Skeletal muscle cell (primary cell): ENCODE measurements around the gene UNC80.

ENCODE experiments used
- DNase-seq: peaks from one replicate; pipeline ENCODE4 v3.0.0-alpha.2; 2010; ENCODE audit warnings: low read depth
- H3K4me3 ChIP-seq: 2 replicates; pipeline ENCODE4 v1.5.1; 2011; ENCODE audit warnings: low read depth, mild to moderate bottlenecking, control low read depth, low read length, moderate library complexity

UNC80 gene

DNA sequence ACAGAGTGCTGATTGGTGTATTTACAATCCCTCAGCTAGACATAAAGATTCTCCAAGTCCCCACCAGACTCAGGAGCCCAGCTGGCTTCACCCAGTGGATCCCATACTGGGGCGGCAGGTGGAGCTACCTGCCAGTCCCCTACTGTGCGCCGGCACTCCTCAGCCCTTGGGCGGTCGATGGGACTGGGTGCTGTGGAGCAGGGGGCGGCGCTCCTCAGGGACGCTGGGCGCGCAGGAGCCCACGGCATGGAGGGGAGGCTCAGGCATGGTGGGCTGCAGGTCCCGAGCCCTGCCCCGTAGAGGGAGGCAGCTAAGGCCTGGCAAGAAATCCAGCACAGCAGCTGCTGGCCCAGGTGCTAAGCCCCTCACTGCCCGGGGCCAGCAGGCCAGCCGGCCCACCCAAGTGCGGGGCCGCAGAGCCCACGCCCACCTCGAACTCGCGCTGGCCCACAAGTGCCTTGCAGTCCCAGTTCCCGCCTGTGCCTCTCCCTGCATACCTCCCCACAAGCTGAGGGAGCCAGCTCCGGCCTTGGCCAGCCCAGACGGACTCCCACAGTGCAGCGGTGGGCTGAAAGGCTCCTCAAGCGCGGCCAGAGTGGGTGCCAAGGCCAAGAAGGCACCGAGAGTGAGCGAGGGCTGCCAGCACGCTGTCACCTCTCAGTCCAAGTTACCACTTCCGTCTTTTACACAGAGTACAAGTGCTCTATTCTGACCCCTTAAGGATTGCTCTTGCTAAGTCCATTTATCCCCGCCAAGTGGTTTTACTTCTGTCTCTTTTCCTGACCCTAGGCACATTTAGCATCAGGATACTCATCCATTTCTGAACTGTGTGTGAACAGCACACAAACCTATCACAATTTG lies 229.1 kb downstream of the UNC80 start:
- H3K4me3 ChIP-seq, result no peak overlapping the region
- no peak for DNase-seq

DNA sequence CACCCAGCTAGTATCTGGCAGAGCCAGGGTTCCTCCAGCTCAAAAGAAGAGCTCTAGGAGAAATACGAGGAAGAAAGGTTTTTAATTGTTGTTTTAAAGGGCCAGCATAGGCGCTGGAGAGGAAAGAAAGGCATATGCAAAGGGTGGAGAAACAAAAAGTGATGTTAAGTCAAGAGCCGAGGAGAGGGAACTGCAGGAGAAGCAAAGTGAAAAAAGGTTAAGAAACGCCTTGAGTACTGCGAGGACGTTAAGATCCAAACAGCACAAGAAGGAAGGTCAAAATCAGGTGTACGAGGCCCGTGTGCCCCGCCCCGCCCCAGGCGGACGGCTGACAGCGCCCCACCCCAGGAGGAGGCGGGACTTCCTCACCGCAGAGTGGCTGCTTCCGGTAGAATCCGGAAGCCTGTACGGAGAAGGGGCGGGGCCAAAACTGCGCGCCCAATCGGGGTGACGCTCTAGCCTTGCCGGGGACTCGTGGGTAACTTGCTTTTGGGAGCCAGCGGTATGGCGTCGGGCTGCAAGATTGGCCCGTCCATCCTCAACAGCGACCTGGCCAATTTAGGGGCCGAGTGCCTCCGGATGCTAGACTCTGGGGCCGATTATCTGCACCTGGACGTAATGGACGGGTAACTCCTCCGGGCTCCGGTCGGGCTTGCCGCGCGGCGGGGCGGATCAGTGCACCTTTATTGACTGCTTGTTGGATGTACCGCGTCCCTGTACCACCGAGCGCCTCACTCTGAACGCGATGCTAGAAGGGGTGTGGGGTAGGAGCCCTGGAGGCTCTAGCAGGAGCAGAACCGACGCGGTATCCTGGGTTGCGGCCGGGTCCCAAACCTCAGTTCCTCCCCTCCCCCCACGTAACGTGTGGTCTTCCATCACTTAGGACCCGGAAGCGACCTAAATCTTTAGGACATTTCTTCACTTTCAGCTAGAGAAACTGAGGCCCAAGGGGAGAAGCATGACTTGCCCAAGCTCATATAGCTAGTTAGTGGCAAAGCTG lies 230.8 kb downstream of the UNC80 start, which contains the start of gene RPE:
Gene RPE (plus strand): TSS at position 481 of the 1,000 bp plus-strand sequence. CDS start 24 bp downstream, at position 505.
- peak; percentile 76 for DNase-seq
- H3K4me3 ChIP-seq, result peak within 1 kb of the TSS; percentile 93

DNA sequence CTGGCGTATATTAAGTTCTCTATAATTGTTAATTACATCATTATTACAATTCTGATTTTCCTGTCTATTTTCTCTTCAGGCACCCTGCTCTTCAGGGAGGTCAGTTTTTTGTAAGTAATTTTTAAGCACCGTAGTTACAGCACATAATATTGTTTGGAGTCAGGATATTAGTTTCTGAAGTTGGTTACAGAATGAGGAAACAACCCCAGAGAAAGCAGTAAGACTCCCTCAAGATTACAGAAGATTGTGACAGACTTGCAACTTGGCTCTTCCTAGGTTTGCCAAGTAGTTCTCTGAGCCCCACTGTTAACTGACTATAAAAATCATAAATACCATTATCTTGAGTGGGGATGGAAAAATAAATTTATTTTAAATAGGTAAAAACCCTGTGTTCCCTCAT lies 231.7 kb downstream of the UNC80 start:
- H3K4me3 ChIP-seq, result peak overlapping the region; percentile 93
- DNase-seq, result no peak

DNA sequence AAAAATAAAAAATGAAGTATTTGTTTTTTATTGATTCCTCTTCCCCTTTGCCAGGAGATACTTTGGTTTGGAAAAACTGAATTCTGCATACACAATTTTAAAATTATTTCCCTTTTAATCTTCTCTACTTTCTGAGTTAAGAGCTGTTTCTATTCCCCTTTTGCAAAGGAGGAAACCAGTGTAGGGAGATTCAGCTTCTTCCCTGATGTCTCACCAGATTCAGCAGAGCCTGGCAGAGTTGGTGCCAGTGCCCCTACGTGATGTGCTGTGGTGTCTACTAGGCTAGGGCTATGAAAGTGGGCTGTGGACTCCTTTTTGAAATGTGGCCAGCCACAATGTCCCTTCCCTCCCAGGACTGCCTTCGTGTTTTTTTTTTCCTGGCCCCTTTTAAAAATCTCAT lies 233.2 kb downstream of the UNC80 start:
- H3K4me3 ChIP-seq, result no peak overlapping the region
- DNase-seq, result no peak

DNA sequence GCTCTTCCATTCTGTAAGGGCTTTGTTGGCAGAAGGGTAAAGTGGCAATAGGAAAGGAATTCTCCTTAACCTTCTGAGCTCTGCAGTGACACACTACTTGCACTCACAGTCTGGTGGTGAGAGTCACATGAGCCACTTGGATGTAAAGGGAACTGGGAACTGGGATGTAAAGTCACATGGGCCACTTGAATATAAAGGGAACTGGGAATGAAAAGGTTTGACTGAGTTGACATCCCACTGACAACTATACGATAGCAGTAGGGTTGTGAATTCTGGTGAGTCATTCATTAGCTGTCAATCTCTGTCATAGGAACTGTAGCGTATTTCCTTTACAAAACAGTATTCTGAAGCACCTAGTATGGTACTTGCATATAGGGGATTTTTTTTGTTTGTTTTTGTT lies 236.3 kb downstream of the UNC80 start:
- H3K4me3 ChIP-seq, result no peak overlapping the region
- DNase-seq, result no peak

DNA sequence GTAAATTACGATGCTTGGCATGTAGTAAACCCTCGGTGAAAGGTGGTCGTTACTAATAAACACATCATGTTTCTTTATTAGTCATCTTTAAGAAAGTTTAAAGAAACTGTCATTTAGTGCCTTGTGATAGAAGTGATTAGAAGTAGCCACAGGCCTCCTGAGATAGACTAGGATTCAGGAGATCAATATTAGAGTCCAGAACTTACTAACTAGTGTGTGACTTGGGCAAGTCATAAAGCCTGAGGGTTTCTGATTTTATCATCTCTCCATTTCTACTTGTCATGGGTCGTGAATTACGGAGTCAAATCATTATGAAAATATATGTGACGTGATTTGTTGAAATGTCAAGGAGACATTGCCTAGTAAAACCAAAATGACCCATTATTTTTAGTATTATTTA lies 237.5 kb downstream of the UNC80 start:
- H3K4me3 ChIP-seq, result no peak overlapping the region
- DNase-seq, result no peak

DNA sequence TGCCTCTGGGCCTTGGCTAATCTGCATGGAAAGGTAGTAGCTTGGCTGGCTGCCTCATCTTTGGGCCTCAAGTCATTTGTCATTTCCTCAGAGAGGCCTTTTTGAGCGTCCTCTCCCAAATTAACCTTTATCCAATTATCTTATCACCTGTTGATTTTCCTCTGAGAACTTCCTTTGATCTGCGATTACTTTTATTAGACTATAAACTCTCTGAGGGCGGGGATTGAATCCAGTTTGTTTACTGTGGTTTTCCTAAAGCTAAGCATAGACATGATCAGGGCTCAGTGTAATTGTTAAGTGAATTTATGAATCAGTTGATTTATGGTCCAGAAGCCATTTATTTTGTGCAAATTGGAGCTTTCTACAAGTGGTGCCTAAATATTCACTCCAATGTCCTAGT lies 238.3 kb downstream of the UNC80 start:
- no peak overlapping the region for H3K4me3 ChIP-seq

DNA sequence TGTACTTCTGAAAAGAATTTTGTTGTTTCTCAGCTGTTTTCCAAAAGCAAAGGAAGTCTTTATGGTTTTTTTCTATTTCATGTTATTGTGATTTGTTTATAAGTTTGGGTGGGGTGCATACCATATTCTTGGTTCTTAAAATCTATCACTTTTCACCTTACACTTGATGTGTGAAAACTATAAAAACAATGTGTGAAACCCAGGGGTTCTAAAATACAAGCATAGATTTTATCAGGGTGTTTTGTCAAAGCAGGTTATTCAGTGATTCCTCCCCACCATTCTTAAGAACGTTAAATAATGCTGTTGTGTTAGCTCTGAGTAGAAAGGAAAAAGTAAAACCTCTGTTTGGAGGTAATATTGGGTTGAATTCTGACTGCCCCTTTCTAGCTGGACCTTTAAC lies 248.5 kb downstream of the UNC80 start:
- no peak for DNase-seq
- no peak overlapping the region for H3K4me3 ChIP-seq

More for the DNA sequence above, 238.3 kb downstream of the UNC80 start:
- DNase-seq, result no peak

DNA sequence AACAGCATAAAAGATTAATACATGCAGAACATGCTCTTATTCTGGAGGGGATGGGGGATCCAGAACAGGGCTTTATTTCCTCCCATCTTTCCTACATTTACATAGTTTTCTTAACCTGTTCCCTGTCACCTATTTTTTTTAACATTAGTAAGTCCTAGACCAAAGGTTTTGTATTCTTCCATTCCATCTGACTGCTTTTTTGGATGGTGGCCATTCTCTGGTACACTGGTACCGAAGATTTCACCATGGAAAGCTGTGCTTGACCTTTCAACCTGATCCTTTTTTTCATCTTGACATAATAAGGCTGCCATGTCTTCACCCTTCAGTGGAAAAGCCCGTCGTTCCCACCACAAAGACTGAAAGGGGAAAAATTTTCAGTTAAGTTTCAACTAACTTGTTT lies 251.2 kb downstream of the UNC80 start:
- DNase-seq, result no peak
- no peak overlapping the region for H3K4me3 ChIP-seq

DNA sequence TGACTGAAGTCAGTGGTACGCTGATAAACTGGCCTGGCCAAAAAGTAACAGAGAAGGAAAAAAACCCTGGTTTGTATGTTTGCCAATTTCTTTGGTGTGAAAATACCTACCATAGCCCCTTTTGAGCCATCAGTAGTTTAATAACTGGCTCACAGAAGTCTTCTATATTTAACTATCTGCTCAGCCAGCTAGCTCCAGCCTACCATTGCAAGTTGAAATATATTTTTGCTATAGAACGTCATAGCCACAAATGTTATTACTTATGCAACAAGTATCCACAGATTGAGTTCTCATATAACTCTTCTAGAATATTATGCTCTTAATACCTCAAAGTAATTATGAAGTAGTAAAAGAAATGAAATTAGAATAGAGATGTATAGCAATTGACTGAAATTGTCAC lies 256.0 kb downstream of the UNC80 start:
- H3K4me3 ChIP-seq, result no peak overlapping the region
- DNase-seq, result no peak

DNA sequence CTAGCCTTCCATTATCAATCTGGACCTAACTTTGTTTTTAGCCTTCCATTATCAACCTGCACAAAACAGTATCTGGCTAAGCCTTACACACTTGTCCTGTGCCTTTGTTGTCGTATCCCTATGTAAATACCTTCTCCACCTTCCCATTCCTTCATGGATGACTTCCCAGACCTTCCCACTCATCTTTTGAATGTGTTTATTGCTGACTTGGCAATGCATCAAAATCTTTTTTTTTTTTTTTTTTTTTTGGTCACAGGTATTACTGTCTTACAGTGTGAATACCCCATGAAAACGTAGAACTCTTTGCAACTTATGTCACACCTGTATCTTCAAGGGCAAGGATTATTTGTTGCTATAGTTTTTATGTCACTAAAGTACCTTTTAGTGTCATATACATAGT lies 256.5 kb downstream of the UNC80 start:
- H3K4me3 ChIP-seq, result no peak overlapping the region
- DNase-seq, result no peak

DNA sequence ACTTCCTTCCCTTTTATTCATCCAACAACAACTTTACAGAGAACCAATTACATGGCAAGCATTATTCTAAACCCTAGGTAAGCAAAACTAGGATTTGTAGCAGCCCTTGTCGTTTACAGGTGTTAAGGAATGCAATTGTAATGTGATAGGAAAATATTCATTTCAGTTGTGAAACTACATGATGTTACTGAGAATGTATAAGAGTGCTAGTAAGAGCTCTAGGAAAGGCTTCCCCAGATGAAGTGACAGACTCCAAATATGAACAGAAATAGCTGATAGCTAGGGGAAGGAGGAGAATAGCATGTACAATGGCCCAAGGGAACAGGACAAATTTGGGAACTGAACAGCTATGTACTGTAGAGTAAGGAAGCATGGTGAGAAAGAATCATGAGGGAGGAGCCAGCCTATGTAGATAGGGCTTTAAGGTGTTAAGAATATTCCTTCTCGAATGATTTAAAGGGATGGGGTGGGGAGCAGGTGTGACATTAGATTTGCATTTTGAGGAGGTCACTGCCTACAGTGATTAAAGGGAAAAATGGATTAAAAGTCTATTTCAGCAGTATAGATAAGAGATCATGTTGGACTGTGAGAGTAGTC lies 262.6 kb downstream of the UNC80 start:
- DNase-seq, result no peak
- H3K4me3 ChIP-seq, result no peak overlapping the region

DNA sequence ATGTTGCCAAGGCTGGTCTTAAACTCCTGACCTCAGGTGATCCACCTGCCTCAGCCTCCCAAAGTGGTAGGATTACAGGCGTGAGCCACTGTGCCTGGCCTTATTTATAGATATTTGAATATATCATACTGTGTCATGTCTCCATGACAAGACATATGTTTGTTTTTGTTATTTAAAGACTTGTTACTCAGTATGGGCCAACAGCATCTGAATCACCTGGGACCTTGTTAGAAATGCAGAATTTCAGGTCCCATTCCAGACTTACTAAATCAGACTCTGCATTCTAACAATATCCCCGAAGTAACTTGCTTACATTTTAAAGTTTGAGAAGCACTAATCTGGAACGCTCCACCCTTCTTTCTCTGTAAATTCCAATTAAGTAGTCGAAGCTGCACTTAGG lies 264.0 kb downstream of the UNC80 start:
- no peak for DNase-seq
- no peak overlapping the region for H3K4me3 ChIP-seq

DNA sequence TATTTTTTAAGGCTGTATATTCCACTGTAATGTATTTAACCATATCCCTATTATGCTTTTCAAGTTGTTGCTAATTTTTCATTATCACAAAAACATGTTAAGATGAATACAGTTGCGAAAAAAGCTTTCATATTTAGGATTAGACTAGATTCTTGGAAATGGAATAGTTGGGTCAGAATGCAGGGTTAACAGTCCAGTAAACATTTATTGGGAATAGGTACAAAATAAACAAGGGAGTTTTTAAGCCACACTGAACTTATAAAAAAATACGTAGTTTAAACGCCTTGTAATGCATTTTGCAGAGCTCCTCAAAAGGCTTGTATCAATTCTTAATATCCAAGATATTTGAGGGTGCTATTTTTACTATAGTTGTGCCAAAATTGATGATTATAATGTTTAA lies 266.4 kb downstream of the UNC80 start:
- no peak overlapping the region for H3K4me3 ChIP-seq
- DNase-seq, result no peak

DNA sequence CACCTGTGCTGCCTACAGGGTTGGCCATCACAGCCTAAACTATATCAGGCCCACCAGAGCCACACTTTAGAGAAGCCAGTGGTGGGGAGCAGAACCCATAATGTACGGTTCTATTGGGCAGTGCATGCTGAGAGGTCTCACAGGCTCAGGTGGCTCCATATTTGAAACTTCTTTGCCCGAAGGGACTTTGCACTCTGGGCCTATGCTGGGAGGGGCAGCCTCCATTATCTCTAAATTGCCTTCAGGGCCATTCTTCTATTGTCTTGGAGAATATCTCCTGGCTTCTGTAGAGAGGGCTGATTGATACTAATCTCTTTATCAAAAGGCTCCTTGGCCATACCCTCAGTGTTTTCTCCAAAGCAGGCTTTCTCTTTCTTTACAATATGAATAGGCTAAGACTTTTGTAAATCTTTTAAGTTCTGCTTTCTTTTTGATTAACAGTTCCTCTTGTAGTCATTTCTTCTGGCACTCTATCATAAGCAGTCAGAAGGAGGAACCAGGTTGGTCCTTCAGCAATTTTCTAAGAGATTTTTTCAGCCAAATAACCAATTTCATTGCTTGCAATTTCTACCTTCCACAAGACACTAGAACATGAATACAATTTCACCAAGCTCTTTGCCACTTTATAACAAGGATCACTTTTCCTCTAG lies 275.3 kb downstream of the UNC80 start:
- no peak for DNase-seq
- H3K4me3 ChIP-seq, result no peak overlapping the region
